Spleen (tissue), 11 donors: Measurements from ENCODE around the gene TMEM126A. TPM values are rescaled to one million over a fixed set of nuclear protein-coding genes. Genes with fewer than 3 reads are reported as not detected.
A peak's percentile ranks its signal among the peaks of the same experiment; 100 is the strongest.
"Not testable (repeated sequence)": the region's sequence is repeated elsewhere in the genome, so short reads cannot be mapped to it uniquely, and the experiment has no call there.

Experiments used
- DNase-seq: peaks from one replicate; pipeline ENCODE4 v3.0.0-alpha.2; 2020
- H3K27ac ChIP-seq, 8 donors: fragments of 200-600 bp; sonication (generic) in 7 of 8; 1 replicate in 4 of 8; 2 replicates in 4 of 8; pipeline versions ENCODE4 v1.5.0 to v1.8.0; 2016 to 2021; ENCODE audit warnings: inconsistent platforms in 4 of 8, mild to moderate bottlenecking in 4 of 8, moderate library complexity in 1 of 8
- H3K27me3 ChIP-seq, 7 donors: fragments of 200-600 bp; sonication (generic) in 6 of 7; replicated peaks in 1 of 7; 1 replicate in 4 of 7; 2 replicates in 3 of 7; pipeline versions ENCODE4 v1.5.0 to v1.8.0; 2016 to 2021; ENCODE audit warnings: inconsistent platforms in 3 of 7, mild to moderate bottlenecking in 1 of 7
- H3K36me3 ChIP-seq, 6 donors: fragments of 200-600 bp; sonication (generic) in 5 of 6; 1 replicate in 4 of 6; 2 replicates in 2 of 6; pipeline versions ENCODE4 v1.5.0 to v1.8.0; 2016 to 2021; ENCODE audit warnings: inconsistent platforms in 2 of 6
- H3K4me1 ChIP-seq, 6 donors: fragments of 200-600 bp; sonication (generic) in 5 of 6; 1 replicate in 3 of 6; 2 replicates in 3 of 6; pipeline versions ENCODE4 v1.5.0 to v1.8.0; 2016 to 2021; ENCODE audit warnings: inconsistent platforms in 3 of 6
- H3K4me3 ChIP-seq, 8 donors: fragments of 200-600 bp; sonication (generic) in 7 of 8; 1 replicate in 4 of 8; 2 replicates in 4 of 8; pipeline versions ENCODE4 v1.5.0 to v1.8.0; 2016 to 2021; ENCODE audit warnings: inconsistent platforms in 4 of 8, mild to moderate bottlenecking in 4 of 8, moderate library complexity in 2 of 8
- H3K9me3 ChIP-seq, 8 donors: fragments of 200-600 bp; sonication (generic) in 7 of 8; 1 replicate in 4 of 8; 2 replicates in 4 of 8; pipeline versions ENCODE4 v1.5.0 to v1.8.0; 2016 to 2021; ENCODE audit warnings: inconsistent platforms in 4 of 8
- CTCF ChIP-seq, 11 experiments: fragments of 200-600 bp in 7 of 11; fragments of 450-650 bp in 4 of 11; sonication (generic) in 4 of 11; IDR thresholded peaks in 8 of 11; conservative IDR thresholded peaks in 3 of 11; 1 replicate in 7 of 11; 2 replicates in 4 of 11; pipeline versions ENCODE4 v1.4.0 to v1.8.0; 2016 to 2021; ENCODE audit warnings: antibody characterized with exemption in 11 of 11, inconsistent platforms in 4 of 11, mild to moderate bottlenecking in 1 of 11
- POLR2A ChIP-seq, 3 donors: fragments of 450-650 bp; IDR thresholded peaks; one replicate each; pipeline ENCODE4 v1.5.1; 2017; ENCODE audit warnings: antibody characterized with exemption in 3 of 3, mild to moderate bottlenecking in 1 of 3
- POLR2AphosphoS5 ChIP-seq, 3 donors: sonication (generic); formaldehyde crosslinking; IDR thresholded peaks; one replicate each; pipeline ENCODE4 v1.5.1; 2017; ENCODE audit warnings: antibody characterized with exemption in 3 of 3
- WGBS, 5 donors: extraction: QIAGEN DNeasy Blood & Tissue Kit in 3 of 5; methylation state at CpG; one replicate each; pipeline versions ENCODE4 v1.1.5 to v1.1.7; 2013 to 2018; 5-methylcytosine and 5-hydroxymethylcytosine counted together
- intact Hi-C: fragments of 100-400 bp; cut with DNase I; formaldehyde crosslinking; loops from one replicate; pipeline ENCODE4 v1.15.0; 2023; ENCODE audit warnings: low total_unique reads
- polyA plus RNA-seq, 3 donors: library from polyadenylated mRNA; stranded (reverse); fragments of 200-250 nt; gene quantifications; one replicate each; pipeline ENCODE4 v1.2.1, GENCODE V29; 2013
- total RNA-seq, 7 donors: library from RNA; depleted of rRNA in 3 of 7; stranded (reverse); fragments of >200 nt in 3 of 7; fragmentation: NEBNext Ultra II Directional in 4 of 7; extraction: Animal tissue kit (Norgen Biotek cat#: 25700) in 4 of 7; gene quantifications; one replicate each; pipeline versions ENCODE4 v1.1.0 to v1.2.1, GENCODE V29; 2016 to 2021
- donor health status: healthy with polysubstance abuse.
- donor health status: DM: no; HTN: no; CAD: no; lungs with moderate emphysema.
- donor health status: DM: no; HTN: no; CAD: no.
- donor health status: Bipolar disorder and iron deficiency.
- donor health status: healthy.
- donor health status: DM: no; HTN: no; CAD: no.
- donor health status: DM: yes; HTN: yes; CAD: no.

The TMEM126A gene
- total and polyA plus RNA-seq, 10 donors = 14.6 to 47.6 (median 20.2) TPM

DNA sequence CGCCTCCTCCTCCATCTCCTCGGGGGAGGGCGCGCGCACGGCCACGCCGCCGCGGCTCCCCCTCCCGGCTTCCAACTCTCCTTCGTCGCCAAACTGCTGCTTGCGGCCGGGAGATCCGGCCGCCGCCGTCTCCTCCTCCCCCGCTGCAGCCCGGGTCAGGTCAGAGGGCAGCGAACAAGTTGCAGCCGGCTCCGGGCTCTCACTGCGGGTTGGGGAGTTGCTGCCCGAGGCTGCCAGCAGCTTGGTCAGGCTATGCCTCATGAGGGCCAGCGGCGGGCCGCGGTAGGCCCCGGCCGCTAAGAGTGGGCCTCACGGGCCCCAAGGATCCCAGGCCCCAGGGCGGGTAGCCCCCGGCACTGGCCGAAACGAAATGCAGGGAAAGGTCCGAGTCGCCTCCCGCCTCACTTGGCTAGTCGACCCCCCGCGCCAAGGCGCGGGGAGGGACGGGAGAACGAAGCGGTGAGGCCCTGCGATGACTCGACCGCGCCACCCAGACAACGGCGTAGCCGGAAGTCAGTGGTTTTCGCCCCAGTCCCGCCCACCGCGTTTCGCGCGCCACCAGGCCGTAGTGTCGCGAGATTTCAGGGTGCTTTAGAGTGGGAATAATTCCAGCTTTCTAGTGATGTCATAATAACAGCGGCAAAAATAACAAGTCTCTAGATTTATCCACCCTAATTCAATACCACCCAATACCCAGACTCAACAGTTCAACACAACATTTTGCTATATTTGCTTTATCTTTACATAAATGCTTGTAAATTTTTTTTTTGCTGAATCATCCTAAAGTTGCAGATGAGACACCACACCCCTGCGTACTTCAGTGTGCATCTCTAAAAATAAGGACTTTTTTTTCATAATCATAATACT, 17.1 kb downstream of the TMEM126A start, which contains the start of gene CREBZF:
Gene CREBZF (minus strand): TSS at position 515 of the 867 bp plus-strand sequence. CDS start 254 bp downstream, at position 261.
- intact Hi-C loops = no loop called here
- WGBS, 5 donors = 0 to 1% (median 1%) methylated on average over 18 to 67 of the region's 67 CpGs

DNA sequence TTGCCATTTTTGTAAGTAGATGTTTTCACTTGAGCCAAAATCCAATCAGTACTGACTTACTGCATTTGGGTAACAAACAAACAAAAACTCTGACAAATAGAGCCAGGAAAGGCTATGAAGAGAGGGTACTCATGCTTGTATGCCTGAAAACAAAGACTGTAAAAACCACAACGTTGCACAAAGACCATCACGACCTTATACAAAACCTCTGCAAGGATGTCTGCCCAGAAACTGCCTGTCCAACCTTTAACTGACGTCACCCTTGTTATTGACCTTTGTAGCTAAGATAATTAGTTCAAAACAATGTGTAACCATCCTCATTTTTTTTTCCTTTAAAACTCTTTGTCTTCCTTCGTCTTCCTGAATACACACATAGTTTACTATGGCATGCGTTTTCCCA, 18.0 kb downstream of the TMEM126A start:
- no peak for DNase-seq
- 61 to 79% (median 65%) methylated on average over 5 of the region's 5 CpGs for WGBS, 5 donors
- Histone ChIP-seq H3K27me3 (no peaks in the 10 kb centered on the region), H3K27ac (peak overlapping the region in 7 of 8 donors; percentile 98 to 99 (median 98)), H3K4me3 (peak overlapping the region in 2 of 8 donors; percentile 89 to 90), H3K36me3 (peaks cover 0 to 17% (median 0%) of the 10 kb centered on the region in 6 donors), H3K9me3 (no peaks in the 10 kb centered on the region), H3K4me1 (peaks cover 21 to 41% (median 36%) of the 10 kb centered on the region in 6 donors)
- TF ChIP-seq POLR2AphosphoS5 (IDR thresholded peaks at IDR 0.05) = no peak
- TF ChIP-seq POLR2A (IDR thresholded peaks at IDR 0.05) = no peak
- no peak for TF ChIP-seq CTCF (IDR thresholded peaks at IDR 0.05 in 8 of 11, conservative IDR thresholded peaks at IDR 0.05 in 3 of 11)
- intact Hi-C loops = no loop called here

More for the DNA sequence above, 17.1 kb downstream of the TMEM126A start, which contains the start of gene CREBZF:
- no peaks in the 10 kb centered on the region for H3K27me3 ChIP-seq
- peaks cover 0 to 26% (median 3%) of the 10 kb centered on the region in 6 donors for H3K36me3 ChIP-seq
- H3K4me3 ChIP-seq = peak within 1 kb of the TSS; percentile 74 to 94 (median 86)
- peak within 1 kb of the TSS; percentile 98 to 99 (median 98) for H3K27ac ChIP-seq
- H3K4me1 ChIP-seq = peaks cover 30 to 50% (median 44%) of the 10 kb centered on the region in 6 donors
- no peaks in the 10 kb centered on the region for H3K9me3 ChIP-seq
- DNase-seq = peak; percentile 97
- TF ChIP-seq CTCF (IDR thresholded peaks at IDR 0.05 in 8 of 11, conservative IDR thresholded peaks at IDR 0.05 in 3 of 11) (peak in 5 of 11 experiments; percentile 27 to 50 (median 38)), POLR2A (IDR thresholded peaks at IDR 0.05) (peak in 2 of 3 donors; percentile 78 to 92), POLR2AphosphoS5 (IDR thresholded peaks at IDR 0.05) (peak; percentile 98 to 99 (median 98))

DNA sequence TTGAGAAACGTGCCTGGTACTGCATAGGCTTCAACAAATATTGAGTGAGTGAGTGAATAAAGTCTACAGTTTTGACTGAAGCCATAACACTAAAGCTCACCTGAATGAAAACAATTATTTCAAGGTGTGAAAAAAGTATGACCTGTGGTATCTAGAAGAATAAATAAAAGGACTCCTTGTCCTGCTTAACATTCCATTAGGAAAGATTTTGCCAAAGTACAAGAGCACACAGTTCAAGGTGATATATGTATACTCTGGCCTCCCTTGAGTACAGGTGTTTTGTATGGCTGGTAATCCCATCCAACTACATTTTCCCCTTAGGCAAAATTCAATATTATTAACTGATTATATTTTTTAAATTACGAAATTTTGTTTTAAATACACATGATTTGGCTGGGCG, 18.9 kb downstream of the TMEM126A start:
- no peaks in the 10 kb centered on the region for H3K27me3 ChIP-seq
- intact Hi-C loops = no loop called here
- no peaks in the 10 kb centered on the region for H3K9me3 ChIP-seq
- TF ChIP-seq CTCF (IDR thresholded peaks at IDR 0.05 in 8 of 11, conservative IDR thresholded peaks at IDR 0.05 in 3 of 11) (no peak), POLR2AphosphoS5 (IDR thresholded peaks at IDR 0.05) (no peak), POLR2A (IDR thresholded peaks at IDR 0.05) (no peak)
- no peak overlapping the region for H3K27ac ChIP-seq
- peaks cover 12 to 32% (median 26%) of the 10 kb centered on the region in 6 donors for H3K4me1 ChIP-seq
- 89 to 95% (median 93%) methylated on average over 3 of the region's 3 CpGs for whole genome bisulfite sequencing, 5 donors
- DNase-seq = no peak
- peaks cover 0 to 11% (median 0%) of the 10 kb centered on the region in 6 donors for H3K36me3 ChIP-seq
- no peak overlapping the region for H3K4me3 ChIP-seq

DNA sequence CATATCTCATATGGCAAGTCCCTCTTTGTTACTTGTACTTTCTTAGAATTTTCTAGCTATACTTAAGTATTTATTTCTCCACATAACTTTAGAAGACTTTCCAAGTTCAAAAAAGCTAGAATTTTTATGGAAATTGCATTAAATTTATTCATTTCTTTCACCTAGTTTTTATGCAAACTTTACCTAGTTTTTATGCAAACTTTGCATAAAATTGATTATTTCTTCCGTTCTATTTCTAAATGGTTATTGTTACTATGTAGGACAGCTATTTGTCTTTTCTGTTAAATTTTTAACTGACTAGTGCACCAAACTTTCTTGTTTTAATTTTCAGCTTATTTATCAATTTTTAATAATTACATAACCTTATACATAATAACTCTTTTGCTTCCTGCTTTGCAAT, 20.4 kb downstream of the TMEM126A start:
- no peak overlapping the region for H3K4me3 ChIP-seq
- WGBS, 5 donors = 92 to 95% (median 94%) methylated on average over 1 of the region's 1 CpG
- no peak for TF ChIP-seq POLR2AphosphoS5 (IDR thresholded peaks at IDR 0.05)
- TF ChIP-seq POLR2A (IDR thresholded peaks at IDR 0.05) = no peak
- TF ChIP-seq CTCF (IDR thresholded peaks at IDR 0.05 in 8 of 11, conservative IDR thresholded peaks at IDR 0.05 in 3 of 11) = no peak
- no peak overlapping the region for H3K27ac ChIP-seq
- intact Hi-C loops = no loop called here
- H3K4me1 ChIP-seq = peaks cover 3 to 17% (median 11%) of the 10 kb centered on the region in 6 donors
- H3K27me3 ChIP-seq = no peaks in the 10 kb centered on the region
- DNase-seq = no peak
- H3K36me3 ChIP-seq = no peaks in the 10 kb centered on the region
- no peaks in the 10 kb centered on the region for H3K9me3 ChIP-seq

- H3K27ac ChIP-seq, H3K4me3 ChIP-seq, H3K9me3 ChIP-seq, H3K36me3 ChIP-seq, H3K4me1 ChIP-seq, DNase-seq, H3K27me3 ChIP-seq, intact Hi-C loops: not testable (repeated sequence)
Measured at GRCh38 chr11:85670949-85671663, 23.3 kb downstream of the TMEM126A start.
